MM.1S (cell line): ENCODE results near the gene GBF1.
"Not testable (repeated sequence)": the region's sequence is repeated elsewhere in the genome, so short reads cannot be mapped to it uniquely, and the experiment has no call there.

Experiments
- DNase-seq: peaks from one replicate; pipeline ENCODE4 v3.0.0-alpha.2; 2015
- H2AFZ ChIP-seq: fragments of 300-600 bp; sonication (generic); 2 replicates; pipeline ENCODE4 v1.6.0; 2016; ENCODE audit warnings: antibody characterized with exemption, low read length
- H3F3A ChIP-seq: fragments of 300-600 bp; sonication (generic); 2 replicates; pipeline ENCODE4 v1.6.1; 2016; ENCODE audit warnings: mild to moderate bottlenecking, antibody characterized with exemption, low read length, moderate library complexity, mixed read lengths; ENCODE audit not compliant: insufficient read depth
- H3K27ac ChIP-seq: fragments of 300-600 bp; sonication (generic); 2 replicates; pipeline ENCODE4 v1.5.1; 2016; ENCODE audit warnings: mild to moderate bottlenecking, low read length
- H3K27me3 ChIP-seq: fragments of 300-600 bp; sonication (generic); replicated peaks from 2 replicates; pipeline ENCODE4 v1.6.0; 2016; ENCODE audit warnings: low read length; ENCODE audit not compliant: insufficient read depth
- H3K36me3 ChIP-seq: fragments of 300-600 bp; sonication (generic); replicated peaks from 2 replicates; pipeline ENCODE4 v1.6.1; 2016; ENCODE audit warnings: mild to moderate bottlenecking, low read length, mixed read lengths; ENCODE audit not compliant: insufficient read depth
- H3K4me1 ChIP-seq: fragments of 300-600 bp; sonication (generic); 2 replicates; pipeline ENCODE4 v1.6.1; 2016; ENCODE audit warnings: low read length, mixed read lengths
- H3K4me2 ChIP-seq: fragments of 300-600 bp; sonication (generic); 2 replicates; pipeline ENCODE4 v1.6.0; 2016; ENCODE audit warnings: low read depth, low read length
- H3K4me3 ChIP-seq: fragments of 300-600 bp; sonication (generic); 2 replicates; pipeline ENCODE4 v1.5.1; 2016; ENCODE audit warnings: low read length, mixed read lengths
- H3K79me2 ChIP-seq: fragments of 300-600 bp; sonication (generic); 2 replicates; pipeline ENCODE4 v1.6.1; 2016; ENCODE audit warnings: mixed run types, low read length, mixed read lengths
- H3K9ac ChIP-seq: fragments of 300-600 bp; sonication (generic); 2 replicates; pipeline ENCODE4 v1.6.1; 2016; ENCODE audit warnings: low read length, mixed read lengths
- H3K9me2 ChIP-seq: fragments of 300-600 bp; sonication (generic); replicated peaks from 2 replicates; pipeline ENCODE4 v1.6.1; 2016; ENCODE audit warnings: mild to moderate bottlenecking, low read length, mixed read lengths; ENCODE audit not compliant: insufficient read depth
- H3K9me3 ChIP-seq: fragments of 300-600 bp; sonication (generic); replicated peaks from 2 replicates; pipeline ENCODE4 v1.6.1; 2016; ENCODE audit warnings: mild to moderate bottlenecking, low read length, mixed read lengths; ENCODE audit not compliant: insufficient read depth
- H4K20me1 ChIP-seq: fragments of 300-600 bp; sonication (generic); 2 replicates; pipeline ENCODE4 v1.6.1; 2016; ENCODE audit warnings: mild to moderate bottlenecking, low read length, moderate library complexity, mixed read lengths; ENCODE audit not compliant: insufficient read depth
- CTCF ChIP-seq: fragments of 300-600 bp; sonication (generic); IDR thresholded peaks from 2 replicates; pipeline ENCODE4 v1.5.1; 2016; ENCODE audit warnings: antibody characterized with exemption, low read length, mixed read lengths
- EZH2 ChIP-seq: fragments of 300-600 bp; sonication (generic); optimal IDR thresholded peaks from 2 replicates; pipeline ENCODE3; 2017; ENCODE audit warnings: low read depth, mild to moderate bottlenecking, antibody characterized with exemption, low read length, mixed read lengths
- EZH2phosphoT487 ChIP-seq: fragments of 300-600 bp; sonication (generic); IDR thresholded peaks from 2 replicates; pipeline ENCODE4 v1.6.1; 2018; ENCODE audit warnings: antibody characterized with exemption, low read length

The GBF1 gene

GRCh38 chr10:102302611-102303010, 57.3 kb downstream of the GBF1 start:
- H3K27ac ChIP-seq: no peak overlapping the region
- H3K9me3 ChIP-seq: no peaks in the 10 kb centered on the region
- H3F3A ChIP-seq: peaks cover under 1% of the 10 kb centered on the region; the same call in 1 of the 2 replicates
- TF ChIP-seq EZH2phosphoT487 (no peak), EZH2 (no peak), CTCF (no peak)
- no peak overlapping the region for H3K4me2 ChIP-seq
- no peak overlapping the region for H3K9ac ChIP-seq
- H2AFZ ChIP-seq: no peak overlapping the region
- no peak overlapping the region for H3K4me3 ChIP-seq
- H4K20me1 ChIP-seq: no peaks in the 10 kb centered on the region; the same call in 1 of the 2 replicates
- no peaks in the 10 kb centered on the region for H3K9me2 ChIP-seq
- H3K36me3 ChIP-seq: no peaks in the 10 kb centered on the region
- peaks cover 21% of the 10 kb centered on the region for H3K4me1 ChIP-seq
- DNase-seq: no peak
- H3K79me2 ChIP-seq: peaks cover 76% of the 10 kb centered on the region
- no peaks in the 10 kb centered on the region for H3K27me3 ChIP-seq

- Histone ChIP-seq H3K4me2 (no peak overlapping the region), H2AFZ (no peak overlapping the region), H3F3A (no peaks in the 10 kb centered on the region), H3K9me2 (no peaks in the 10 kb centered on the region), H3K4me3 (no peak overlapping the region), H3K27me3 (no peaks in the 10 kb centered on the region), H3K9me3 (no peaks in the 10 kb centered on the region), H3K4me1 (no peaks in the 10 kb centered on the region), H4K20me1 (no peaks in the 10 kb centered on the region), H3K27ac (no peak overlapping the region), H3K9ac (no peak overlapping the region), H3K79me2 (peaks cover 80% of the 10 kb centered on the region), H3K36me3 (no peaks in the 10 kb centered on the region)
- no peak for DNase-seq
- TF ChIP-seq CTCF (no peak), EZH2phosphoT487 (no peak), EZH2 (no peak)
Observed at GRCh38 chr10:102306006-102306405, 60.7 kb downstream of the GBF1 start.

GRCh38 chr10:102306710-102307109, 61.4 kb downstream of the GBF1 start:
- no peak for DNase-seq
- no peak overlapping the region for H2AFZ ChIP-seq
- TF ChIP-seq EZH2 (no peak), CTCF (no peak), EZH2phosphoT487 (no peak)
- no peaks in the 10 kb centered on the region for H3K4me1 ChIP-seq
- H3K9me2 ChIP-seq: no peaks in the 10 kb centered on the region
- no peaks in the 10 kb centered on the region for H3K36me3 ChIP-seq
- no peak overlapping the region for H3K4me2 ChIP-seq
- no peak overlapping the region for H3K27ac ChIP-seq
- no peak overlapping the region for H3K4me3 ChIP-seq
- H3K27me3 ChIP-seq: no peaks in the 10 kb centered on the region
- H3K79me2 ChIP-seq: peaks cover 88% of the 10 kb centered on the region
- H4K20me1 ChIP-seq: no peaks in the 10 kb centered on the region
- H3K9me3 ChIP-seq: no peaks in the 10 kb centered on the region
- no peak overlapping the region for H3K9ac ChIP-seq
- H3F3A ChIP-seq: no peaks in the 10 kb centered on the region

- H3K79me2 ChIP-seq: peaks cover 91% of the 10 kb centered on the region
- DNase-seq, H3K36me3 ChIP-seq, H3K9me3 ChIP-seq, H3K27ac ChIP-seq, H3K4me3 ChIP-seq, H3F3A ChIP-seq, H4K20me1 ChIP-seq, H3K4me2 ChIP-seq, H3K4me1 ChIP-seq, H3K9me2 ChIP-seq, H2AFZ ChIP-seq, H3K27me3 ChIP-seq, H3K9ac ChIP-seq: not testable (repeated sequence)
Observed at GRCh38 chr10:102308318-102308717, 63.0 kb downstream of the GBF1 start.
